GM12801 (cell line): ENCODE results near the gene FAM184B.

Experiments used
- CTCF ChIP-seq: IDR thresholded peaks from one replicate; pipeline ENCODE4 v1.5.1; 2011; ENCODE audit warnings: control low read depth; ENCODE audit not compliant: insufficient read length; ENCODE audit errors: extremely low read depth

The FAM184B gene

GRCh38 chr4:17788956-17789355, 7.5 kb upstream of the FAM184B start:
- TF ChIP-seq CTCF, result no peak

GRCh38 chr4:17787315-17787714, 5.9 kb upstream of the FAM184B start:
- TF ChIP-seq CTCF, result no peak

DNA sequence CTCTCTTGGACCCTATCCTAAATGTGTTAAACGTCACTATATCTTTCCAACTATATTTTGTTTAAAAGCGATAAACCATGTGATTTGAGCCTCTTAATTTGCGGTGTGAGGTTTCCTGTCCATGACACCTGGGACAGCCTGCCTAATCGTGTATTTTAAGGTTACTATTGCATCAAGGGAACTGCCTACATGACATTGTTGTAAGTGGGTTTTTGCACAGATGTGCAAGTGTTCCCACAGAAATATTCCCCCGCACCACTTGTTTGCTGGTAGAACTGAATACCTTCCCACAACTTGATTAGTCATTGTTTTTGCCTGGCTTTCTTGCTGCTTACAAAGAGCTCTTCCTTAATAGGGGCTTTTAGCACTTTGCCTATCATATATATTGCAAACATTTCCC, 5.1 kb upstream of the FAM184B start:
- no peak for TF ChIP-seq CTCF

DNA sequence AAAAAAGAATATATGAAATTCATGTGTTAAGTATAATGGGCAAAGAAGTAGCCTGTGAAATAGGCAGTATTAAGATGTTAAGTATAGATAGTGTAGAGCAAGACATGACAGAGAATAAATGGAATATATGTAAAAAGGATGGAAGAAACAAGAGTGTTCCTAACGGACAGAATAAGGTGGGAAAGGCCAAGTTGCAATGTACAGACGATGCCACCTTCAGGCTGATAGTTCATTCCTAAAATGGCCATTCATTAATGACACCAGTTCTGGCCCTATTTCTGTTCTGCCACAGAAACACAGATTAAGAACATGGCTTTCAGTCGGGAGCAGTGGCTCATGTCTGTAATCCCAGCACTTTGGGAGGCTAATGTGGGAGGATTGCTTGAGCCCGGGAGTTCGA, 4.4 kb upstream of the FAM184B start:
- no peak for TF ChIP-seq CTCF

DNA sequence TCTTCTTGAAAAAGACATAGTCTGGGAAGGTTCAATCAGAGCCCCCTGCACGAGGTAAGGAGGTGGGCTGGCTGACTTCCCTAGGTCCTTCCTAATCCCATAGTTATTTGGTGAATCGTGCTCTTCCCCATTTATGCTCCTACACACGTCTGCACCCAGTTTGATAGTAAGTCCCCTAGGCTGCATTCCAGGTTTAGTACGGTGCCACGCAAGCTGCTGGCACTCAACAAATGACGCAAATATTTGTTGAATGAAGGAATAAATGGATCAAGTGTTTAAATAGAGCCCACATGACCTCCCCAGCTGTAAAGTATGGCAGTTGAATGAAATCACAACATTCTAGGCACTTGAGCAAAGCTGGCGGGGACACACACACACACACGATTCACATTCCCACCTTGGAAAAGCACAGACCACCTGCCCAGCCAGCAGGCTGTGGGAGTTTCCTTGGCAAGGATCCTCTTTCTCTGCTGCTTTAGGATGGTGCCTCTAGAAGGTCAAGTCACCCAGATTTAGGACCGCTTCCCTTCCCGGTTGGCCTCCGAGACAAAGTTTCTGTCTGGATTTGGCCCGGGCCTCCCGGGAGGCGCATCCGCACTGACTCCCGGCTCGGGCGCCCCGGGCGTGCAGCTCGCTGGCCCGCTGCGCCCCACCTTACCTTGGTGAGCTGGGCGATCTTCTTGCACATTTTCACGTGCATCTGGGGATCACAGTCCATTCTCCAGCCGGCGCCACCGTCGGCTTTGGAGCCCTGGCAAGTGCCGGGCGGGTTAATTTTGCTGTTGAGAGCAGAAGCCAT, 721 bp downstream of the FAM184B start:
- TF ChIP-seq CTCF, result no peak

DNA sequence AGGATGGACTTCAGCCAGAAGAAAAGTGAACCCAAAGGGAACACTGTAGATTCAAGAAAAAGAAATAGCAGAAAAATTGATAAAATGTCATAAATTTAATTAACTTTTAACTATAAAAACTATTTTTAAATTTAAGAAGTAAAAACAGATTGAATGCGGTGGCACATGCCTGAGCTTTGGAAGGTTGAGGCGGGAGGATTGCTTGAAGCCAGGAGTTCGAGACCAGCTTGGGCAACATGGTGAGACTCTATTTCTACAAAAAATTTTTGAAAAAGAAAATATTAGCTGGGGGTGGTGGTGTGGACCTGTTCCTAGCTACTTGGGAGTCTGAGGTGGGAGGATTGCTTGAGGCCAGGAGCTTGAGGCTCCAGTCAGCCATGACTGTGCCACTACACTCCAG, 3.0 kb downstream of the FAM184B start:
- no peak for TF ChIP-seq CTCF

DNA sequence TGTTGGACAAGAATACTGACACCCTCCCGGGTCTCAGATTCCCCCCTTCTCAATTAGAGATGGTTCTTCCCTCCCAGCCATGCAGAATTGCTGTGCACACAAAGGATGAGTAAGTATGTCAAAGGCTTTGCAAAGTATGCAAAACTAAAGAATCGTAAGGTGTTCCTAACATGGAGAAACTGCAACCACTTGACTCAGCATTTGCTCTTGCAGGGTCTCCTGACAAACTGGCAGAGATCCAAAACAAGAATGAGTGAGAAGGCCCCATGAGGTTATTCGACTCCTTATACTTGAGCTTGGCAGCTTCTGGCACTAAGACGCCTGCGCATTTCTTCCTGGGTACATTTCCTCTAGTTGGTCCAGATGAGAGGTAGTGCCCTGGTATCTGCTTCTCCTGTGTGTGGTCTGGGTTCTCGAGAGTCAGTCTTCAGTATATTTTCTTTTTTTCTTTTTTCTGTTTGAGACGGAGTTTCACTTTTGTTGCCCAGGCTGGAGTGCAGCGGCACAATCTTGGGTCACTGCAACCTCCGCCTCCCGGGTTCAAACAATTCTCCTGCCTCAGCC, 8.2 kb downstream of the FAM184B start:
- no peak for TF ChIP-seq CTCF
